ENCODE measurements around the gene SERGEF.

- TF ChIP-seq CTCF (conservative IDR thresholded peaks at IDR 0.05) (no peak), ZFX (IDR thresholded peaks at IDR 0.05) (no peak)
Measured at GRCh38 chr11:17936790-17937189, 76.1 kb downstream of the SERGEF start.
